NOMO-1 (cell line): ENCODE data around the gene SEMA4C.
"Not testable (repeated sequence)": the region's sequence is repeated elsewhere in the genome, so short reads cannot be mapped to it uniquely, and the experiment has no call there.

Experiments
- DNase-seq, 2 experiments: peaks; one replicate each; lab custom pipeline; 2025; ENCODE audit not compliant: unreplicated experiment in 2 of 2; lab: John Stamatoyannopoulos, UW

SEMA4C gene

GRCh38 chr2:96898641-96899412 lies 28.9 kb upstream of the SEMA4C start:
- no peak for DNase-seq

- no peak for DNase-seq
Observed at GRCh38 chr2:96898135-96898505, 28.2 kb upstream of the SEMA4C start.

GRCh38 chr2:96897491-96898134 lies 27.7 kb upstream of the SEMA4C start:
- DNase-seq = no peak

GRCh38 chr2:96895746-96896651 lies 26.1 kb upstream of the SEMA4C start:
- DNase-seq = no peak

- DNase-seq = no peak
Observed at GRCh38 chr2:96895032-96895745, 25.3 kb upstream of the SEMA4C start.

- DNase-seq = no peak
Observed at GRCh38 chr2:96894151-96894531, 24.3 kb upstream of the SEMA4C start.

- DNase-seq = no peak
Observed at GRCh38 chr2:96893289-96894150, 23.6 kb upstream of the SEMA4C start.

GRCh38 chr2:96891591-96892333 lies 21.9 kb upstream of the SEMA4C start:
- no peak for DNase-seq

GRCh38 chr2:96890726-96891385 lies 21.0 kb upstream of the SEMA4C start:
- DNase-seq = no peak

GRCh38 chr2:96890252-96890651 lies 20.4 kb upstream of the SEMA4C start:
- no peak for DNase-seq

- not testable (repeated sequence) for DNase-seq
Observed at GRCh38 chr2:96889502-96889901, 19.6 kb upstream of the SEMA4C start.

- DNase-seq = peak in 1 of 2 experiments; percentile 87
Observed at GRCh38 chr2:96888072-96889011, 18.5 kb upstream of the SEMA4C start.

- no peak for DNase-seq
Observed at GRCh38 chr2:96887493-96888012, 17.7 kb upstream of the SEMA4C start.

- peak; percentile 63 to 84 for DNase-seq
Observed at GRCh38 chr2:96885432-96886347, 15.8 kb upstream of the SEMA4C start.

- no peak for DNase-seq
Observed at GRCh38 chr2:96884299-96885094, 14.6 kb upstream of the SEMA4C start.
